H1 (cell line): ENCODE results near the gene EYA4. TPM values are rescaled to one million over a fixed set of nuclear protein-coding genes. Genes with fewer than 3 reads are reported as not detected.

Source experiments
- CTCF ChIA-PET: fragments of 300-600 bp; sonication (Branson Sonifier 250); formaldehyde crosslinking; loops from one replicate; lab custom pipeline; 2021; ENCODE audit not compliant: partially characterized antibody; lab: Charles Lee
- POLR2A ChIA-PET: fragments of 300-600 bp; sonication (Branson Sonifier 250); formaldehyde crosslinking; loops from one replicate; lab custom pipeline; 2021; ENCODE audit warnings: inconsistent platforms; ENCODE audit not compliant: partially characterized antibody; lab: Charles Lee
- DNase-seq, 2 experiments: peaks; one replicate each; pipeline versions ENCODE4 v3.0.0 to v3.0.0-alpha.2; 2010 to 2022; ENCODE audit warnings: low spot score in 2 of 2, low read depth in 1 of 2, mixed read lengths in 1 of 2
- FAIRE-seq: peaks from 2 replicates; lab custom pipeline; 2011; peaks lifted over from hg19 to GRCh38; lab: Jason Lieb, UNC
- H2AFZ ChIP-seq: 2 replicates; pipeline ENCODE4 v1.8.1; 2012; ENCODE audit warnings: low read length, inconsistent platforms
- H2AK5ac ChIP-seq: 2 replicates; pipeline ENCODE4 v1.6.1; 2013; ENCODE audit warnings: low read depth, low read length
- H2BK120ac ChIP-seq: replicated peaks from 2 replicates; pipeline ENCODE3; 2013; ENCODE audit warnings: low read depth, low read length, inconsistent platforms
- H2BK12ac ChIP-seq: 2 replicates; pipeline ENCODE4 v1.6.1; 2013; ENCODE audit warnings: low read depth, low read length
- H2BK15ac ChIP-seq: 2 replicates; pipeline ENCODE4 v1.6.1; 2013; ENCODE audit warnings: low read length
- H2BK20ac ChIP-seq: 2 replicates; pipeline ENCODE4 v1.6.1; 2013; ENCODE audit warnings: low read length
- H2BK5ac ChIP-seq: 2 replicates; pipeline ENCODE4 v1.6.1; 2013; ENCODE audit warnings: low read depth, low read length
- H3K14ac ChIP-seq: 2 replicates; pipeline ENCODE4 v1.6.1; 2013; ENCODE audit warnings: inconsistent platforms; ENCODE audit not compliant: insufficient read length
- H3K18ac ChIP-seq: 2 replicates; pipeline ENCODE4 v1.6.1; 2013; ENCODE audit warnings: low read length; ENCODE audit errors: extremely low read depth
- H3K23ac ChIP-seq: 2 replicates; pipeline ENCODE4 v1.6.1; 2013; ENCODE audit warnings: inconsistent platforms; ENCODE audit not compliant: insufficient read length
- H3K23me2 ChIP-seq: 2 replicates; pipeline ENCODE4 v1.6.1; 2013; ENCODE audit warnings: low read depth, low read length
- H3K27ac ChIP-seq: 2 replicates; pipeline ENCODE4 v1.6.1; 2011; ENCODE audit warnings: low read depth, low read length, inconsistent platforms
- H3K27me3 ChIP-seq, 4 experiments: replicated peaks in 1 of 4; 1 replicate in 1 of 4; 2 replicates in 3 of 4; pipeline versions ENCODE4 v1.6.1 to v1.8.1; 2011 to 2013; ENCODE audit warnings: low read length in 3 of 4, mild to moderate bottlenecking in 3 of 4, inconsistent platforms in 2 of 4, mixed read lengths in 2 of 4, moderate library complexity in 1 of 4; ENCODE audit not compliant: control insufficient read depth in 3 of 4, insufficient read depth in 3 of 4; ENCODE audit errors: extremely low read depth in 1 of 4
- H3K36me3 ChIP-seq, 4 experiments: 2 replicates each; pipeline versions ENCODE4 v1.6.1 to v1.8.1; 2011 to 2013; ENCODE audit warnings: mild to moderate bottlenecking in 4 of 4, low read length in 3 of 4, moderate library complexity in 2 of 4, control low read depth in 1 of 4, inconsistent platforms in 1 of 4; ENCODE audit not compliant: insufficient read depth in 4 of 4, control insufficient read depth in 2 of 4
- H3K4ac ChIP-seq: replicated peaks from 2 replicates; pipeline ENCODE3; 2013; ENCODE audit warnings: low read length, low read depth, mixed read lengths, inconsistent platforms; ENCODE audit not compliant: insufficient read length
- H3K4me1 ChIP-seq, 4 experiments: replicated peaks in 1 of 4; 1 replicate in 1 of 4; 2 replicates in 3 of 4; pipeline versions ENCODE4 v1.6.1 to v1.8.1; 2011 to 2013; ENCODE audit warnings: low read length in 3 of 4, inconsistent platforms in 2 of 4, mixed read lengths in 1 of 4; ENCODE audit not compliant: insufficient read depth in 4 of 4, control insufficient read depth in 3 of 4
- H3K4me2 ChIP-seq, 2 experiments: 2 replicates each; pipeline versions ENCODE4 v1.6.1 to v1.8.1; 2011 to 2013; ENCODE audit warnings: low read depth in 2 of 2, low read length in 2 of 2, control low read depth in 1 of 2, inconsistent platforms in 1 of 2, mild to moderate bottlenecking in 1 of 2; ENCODE audit not compliant: insufficient read depth in 1 of 2
- H3K4me3 ChIP-seq, 4 experiments: fragments of 200-600, 300-600 bp in 1 of 4; sonication (generic), shearing (Covaris generic), sonication (Bioruptor Twin) in 1 of 4; 2 replicates each; pipeline versions ENCODE4 v1.5.1 to v1.8.1; 2011 to 2016; ENCODE audit warnings: low read length in 4 of 4, low read depth in 3 of 4, control low read depth in 2 of 4, inconsistent platforms in 2 of 4, mild to moderate bottlenecking in 2 of 4, mixed read lengths in 1 of 4, moderate library complexity in 1 of 4; ENCODE audit not compliant: insufficient read depth in 2 of 4; ENCODE audit errors: extremely low read depth in 1 of 4
- H3K56ac ChIP-seq: replicated peaks from 2 replicates; pipeline ENCODE3; 2013; ENCODE audit warnings: low read depth, mild to moderate bottlenecking, mixed read lengths, low read length, inconsistent platforms; ENCODE audit not compliant: insufficient read length
- H3K79me1 ChIP-seq: 2 replicates; pipeline ENCODE4 v1.6.1; 2013; ENCODE audit warnings: low read depth, low read length, control low read depth
- H3K79me2 ChIP-seq, 2 experiments: 2 replicates each; pipeline versions ENCODE4 v1.6.1 to v1.8.1; 2012 to 2013; ENCODE audit warnings: low read length in 2 of 2, mild to moderate bottlenecking in 2 of 2, inconsistent platforms in 1 of 2; ENCODE audit not compliant: insufficient read depth in 2 of 2, control insufficient read depth in 1 of 2
- H3K9ac ChIP-seq, 4 experiments: replicated peaks in 1 of 4; 1 replicate in 1 of 4; 2 replicates in 3 of 4; pipeline versions ENCODE4 v1.6.1 to v1.8.1; 2011 to 2013; ENCODE audit warnings: low read depth in 3 of 4, low read length in 3 of 4, control low read depth in 2 of 4, mild to moderate bottlenecking in 2 of 4, moderate library complexity in 2 of 4, inconsistent platforms in 1 of 4; ENCODE audit errors: extremely low read depth in 1 of 4
- H3K9me3 ChIP-seq, 2 experiments: 2 replicates each; pipeline versions ENCODE4 v1.6.1 to v1.8.1; 2012 to 2013; ENCODE audit warnings: mild to moderate bottlenecking in 2 of 2, moderate library complexity in 2 of 2, control low read depth in 1 of 2, inconsistent platforms in 1 of 2, low read depth in 1 of 2, low read length in 1 of 2, mixed read lengths in 1 of 2; ENCODE audit not compliant: insufficient read depth in 2 of 2
- H4K20me1 ChIP-seq, 2 experiments: replicated peaks in 1 of 2; 2 replicates each; pipeline versions ENCODE3 to v1.8.1; 2011 to 2013; ENCODE audit warnings: inconsistent platforms in 2 of 2, low read length in 2 of 2, mild to moderate bottlenecking in 1 of 2; ENCODE audit not compliant: insufficient read depth in 2 of 2, control insufficient read depth in 1 of 2
- H4K5ac ChIP-seq: 2 replicates; pipeline ENCODE4 v1.6.1; 2013; ENCODE audit warnings: low read length, low read depth, mixed read lengths, inconsistent platforms; ENCODE audit not compliant: insufficient read length
- H4K8ac ChIP-seq: 2 replicates; pipeline ENCODE4 v1.8.0; 2013; ENCODE audit warnings: mild to moderate bottlenecking, moderate library complexity, low read length, inconsistent platforms; ENCODE audit not compliant: insufficient read depth; ENCODE audit errors: extremely low read depth
- H4K91ac ChIP-seq: replicated peaks from 2 replicates; pipeline ENCODE3; 2013; ENCODE audit warnings: low read length, mixed read lengths, inconsistent platforms; ENCODE audit not compliant: insufficient read length
- ASH2L ChIP-seq: fragments of 200-600, 300-600 bp; sonication (generic); IDR thresholded peaks from one replicate; pipeline ENCODE4 v1.7.1; 2017; ENCODE audit warnings: low read length
- BACH1 ChIP-seq: IDR thresholded peaks from 2 replicates; pipeline ENCODE4 v1.6.1; 2012; ENCODE audit warnings: low read length, improper control_type of control experiment
- FOSL1 ChIP-seq: IDR thresholded peaks from 2 replicates; pipeline ENCODE4 v1.6.1; 2011; ENCODE audit warnings: mild to moderate bottlenecking, low read depth, low read length, moderate library complexity; ENCODE audit not compliant: insufficient read depth
- HDAC2 ChIP-seq, 2 experiments: fragments of 300-600 bp in 1 of 2; sonication (generic) in 1 of 2; IDR thresholded peaks; 2 replicates each; pipeline ENCODE4 v1.6.1; 2011 to 2012; ENCODE audit warnings: low read depth in 2 of 2, low read length in 2 of 2, mild to moderate bottlenecking in 2 of 2, moderate library complexity in 2 of 2, borderline replicate concordance in 1 of 2, inconsistent platforms in 1 of 2
- JUN ChIP-seq: IDR thresholded peaks from 2 replicates; pipeline ENCODE4 v1.6.1; 2011; ENCODE audit warnings: low read depth, mild to moderate bottlenecking, improper control_type of control experiment, low read length
- RAD21 ChIP-seq, 2 experiments: IDR thresholded peaks in 1 of 2; conservative IDR thresholded peaks in 1 of 2; 2 replicates each; pipeline ENCODE4 v1.6.1; 2011; ENCODE audit warnings: low read depth in 2 of 2, low read length in 2 of 2, improper control_type of control experiment in 1 of 2, inconsistent platforms in 1 of 2, mild to moderate bottlenecking in 1 of 2, moderate library complexity in 1 of 2
- RBBP5 ChIP-seq: IDR thresholded peaks from 2 replicates; pipeline ENCODE4 v1.7.1; 2012; ENCODE audit warnings: low read depth, mild to moderate bottlenecking, inconsistent platforms, low read length, moderate library complexity, borderline replicate concordance
- SUZ12 ChIP-seq: fragments of 200-600 bp; sonication (generic); IDR thresholded peaks from 2 replicates; pipeline ENCODE4 v1.6.1; 2012; ENCODE audit warnings: mild to moderate bottlenecking, inconsistent platforms, low read length, moderate library complexity, mixed read lengths
- TBP ChIP-seq: IDR thresholded peaks from 2 replicates; pipeline ENCODE4 v1.6.1; 2011; ENCODE audit warnings: low read depth, low read length, improper control_type of control experiment
- TCF12 ChIP-seq: IDR thresholded peaks from 2 replicates; pipeline ENCODE4 v1.6.1; 2011; ENCODE audit warnings: low read depth, mild to moderate bottlenecking, low read length
- YY1 ChIP-seq: IDR thresholded peaks from 2 replicates; pipeline ENCODE4 v1.6.1; 2011; ENCODE audit warnings: low read depth, mild to moderate bottlenecking, low read length
- WGBS, 2 experiments: shearing (Covaris generic) in 1 of 2; methylation state at CpG; one replicate each; pipeline versions ENCODE4 v1.1.6 to v1.1.7; 2013 to 2015; ENCODE audit warnings: low lambda C conversion rate in 2 of 2, mixed read lengths in 2 of 2, inconsistent platforms in 1 of 2, low coverage in 1 of 2, missing lambda C conversion rate in 1 of 2; ENCODE audit not compliant: insufficient replicate concordance in 2 of 2, insufficient coverage in 1 of 2, insufficient read length in 1 of 2; ENCODE audit errors: extremely low coverage in 1 of 2, missing lambda C conversion rate in 1 of 2; 5-methylcytosine and 5-hydroxymethylcytosine counted together
- polyA plus RNA-seq, 7 experiments: library from polyadenylated mRNA; depleted of rRNA in 3 of 7; stranded (reverse) in 5 of 7; unstranded in 2 of 7; fragments of >200 nt in 5 of 7; fragments of 200-250 nt in 2 of 7; gene quantifications; 1 replicate in 5 of 7; 2 replicates in 1 of 7; 4 replicates in 1 of 7; pipeline versions ENCODE4 v1.2.1 to v1.2.3, GENCODE V29; 2011 to 2013; ENCODE audit warnings: missing spikeins in 2 of 7, mixed read lengths in 2 of 7
- total RNA-seq: library from RNA; stranded (reverse); fragmentation: NEBNext Ultra II Directional; extraction: Animal tissue kit (Norgen Biotek cat#: 25700); gene quantifications from 2 replicates; pipeline ENCODE4 v1.2.1, GENCODE V29; 2021

Gene EYA4
- total and polyA plus RNA-seq, 2 of the 8 experiments (the other 6 are each of a cell fraction or from before 2014, with no cell fraction given): 0.06 to 0.17 TPM

DNA sequence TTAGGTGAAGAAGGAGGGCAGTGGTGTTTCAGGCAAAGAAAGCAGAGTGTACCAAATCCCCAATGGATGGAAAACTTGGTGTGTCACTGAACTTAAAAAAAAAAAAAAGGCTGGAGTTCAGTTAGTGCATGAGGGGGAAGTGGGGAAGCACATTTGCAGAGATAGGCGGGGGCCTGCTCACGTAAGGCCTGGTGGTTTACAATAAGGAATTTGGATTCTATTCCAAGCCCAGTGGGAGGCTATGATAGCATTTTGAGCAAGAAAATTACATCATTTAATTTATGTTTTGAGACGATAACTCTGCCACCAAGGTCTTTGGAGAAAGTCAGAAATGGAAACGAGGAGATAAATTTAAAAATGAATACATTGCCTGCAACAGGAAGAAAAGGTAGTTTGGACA lies 225.5 kb downstream of the EYA4 start:
- Histone ChIP-seq H3K4me3 (no peak overlapping the region), H3K18ac (no peak overlapping the region), H3K36me3 (no peaks in the 10 kb centered on the region), H2BK20ac (no peak overlapping the region), H3K9me3 (no peaks in the 10 kb centered on the region), H3K79me1 (no peaks in the 10 kb centered on the region), H3K14ac (no peak overlapping the region), H3K79me2 (no peaks in the 10 kb centered on the region), H3K27ac (no peak overlapping the region), H4K20me1 (no peaks in the 10 kb centered on the region), H2BK12ac (no peak overlapping the region), H3K4me1 (no peaks in the 10 kb centered on the region), H3K23ac (no peak overlapping the region), H2BK15ac (no peak overlapping the region), H4K5ac (no peak overlapping the region), H3K27me3 (no peaks in the 10 kb centered on the region), H4K8ac (no peak overlapping the region), H2BK5ac (no peak overlapping the region), H3K56ac (no peak overlapping the region), H3K4me2 (no peak overlapping the region), H2AK5ac (no peak overlapping the region), H2BK120ac (no peak overlapping the region), H3K23me2 (no peaks in the 10 kb centered on the region), H4K91ac (no peak overlapping the region), H3K4ac (no peak overlapping the region), H3K9ac (no peak overlapping the region), H2AFZ (no peak overlapping the region)
- ChIA-PET CTCF (no interaction called here), POLR2A (no interaction called here)
- TF ChIP-seq FOSL1: no peak
- no peak for TF ChIP-seq RBBP5
- no peak for TF ChIP-seq BACH1
- TF ChIP-seq TBP: no peak
- no peak for TF ChIP-seq SUZ12
- no peak for TF ChIP-seq ASH2L
- TF ChIP-seq HDAC2 (IDR thresholded peaks at IDR 0.05; ENCODE audit: borderline replicate concordance in 1 of 2, low read depth in 2 of 2, low read length in 2 of 2): no peak
- no peak for TF ChIP-seq RAD21 (IDR thresholded peaks at IDR 0.05 in 1 of 2, conservative IDR thresholded peaks at IDR 0.05 in 1 of 2; ENCODE audit: low read depth in 2 of 2, low read length in 2 of 2)
- no peak for TF ChIP-seq TCF12
- no peak for TF ChIP-seq YY1
- no peak for TF ChIP-seq JUN
- DNase-seq (no peak), FAIRE-seq (no peak)
- 83% methylated on average over 4 of the region's 4 CpGs; no CpG with 5 or more reads in 1 of the 2 experiments for WGBS, 2 experiments
